Gastrocnemius medialis (tissue), 4 donors: ENCODE measurements around the gene ANXA8.

Experiments used
- CTCF ChIP-seq, 5 experiments: fragments of 450-650 bp in 3 of 5; fragments of 200-600 bp in 2 of 5; sonication (generic) in 2 of 5; IDR thresholded peaks in 4 of 5; conservative IDR thresholded peaks in 1 of 5; 1 replicate in 4 of 5; 2 replicates in 1 of 5; pipeline ENCODE4 v1.5.1; 2016 to 2019; ENCODE audit warnings: antibody characterized with exemption in 5 of 5, mild to moderate bottlenecking in 3 of 5, moderate library complexity in 3 of 5
- POLR2A ChIP-seq, 2 donors: fragments of 450-650 bp; IDR thresholded peaks; one replicate each; pipeline ENCODE4 v1.6.1; 2017; ENCODE audit warnings: antibody characterized with exemption in 2 of 2, mild to moderate bottlenecking in 2 of 2, moderate library complexity in 2 of 2

GRCh38 chr10:47457528-47457820, 26.4 kb downstream of the ANXA8 start:
- TF ChIP-seq CTCF (IDR thresholded peaks at IDR 0.05 in 4 of 5, conservative IDR thresholded peaks at IDR 0.05 in 1 of 5) = no peak
- TF ChIP-seq POLR2A (IDR thresholded peaks at IDR 0.05) = no peak
